Stomach (tissue), 9 donors: ENCODE data around the gene NAALADL2. TPM values are rescaled to one million over a fixed set of nuclear protein-coding genes. Genes with fewer than 3 reads are reported as not detected.

ENCODE experiments used
- DNase-seq, 2 donors: peaks; one replicate each; pipeline versions ENCODE4 v3.0.0 to v3.0.0-alpha.2; 2013 to 2019
- H3K27ac ChIP-seq, 5 donors: fragments of 200-600 bp in 4 of 5; sonication (generic) in 4 of 5; one replicate each; pipeline ENCODE4 v1.5.1; 2013 to 2019; ENCODE audit warnings: mild to moderate bottlenecking in 1 of 5, moderate library complexity in 1 of 5
- H3K27me3 ChIP-seq, 3 donors: fragments of 200-600 bp; sonication (generic); one replicate each; pipeline ENCODE4 v1.5.1; 2017 to 2019; ENCODE audit warnings: mixed run types in 1 of 3
- H3K36me3 ChIP-seq, 4 donors: fragments of 200-600 bp; sonication (generic); 1 replicate in 3 of 4; 2 replicates in 1 of 4; pipeline ENCODE4 v1.5.1; 2016 to 2019
- H3K4me1 ChIP-seq, 4 donors: fragments of 200-600 bp; sonication (generic); one replicate each; pipeline ENCODE4 v1.5.1; 2016 to 2019
- H3K4me3 ChIP-seq, 4 donors: fragments of 200-600 bp; sonication (generic) in 3 of 4; one replicate each; pipeline ENCODE4 v1.5.1; 2016 to 2019; ENCODE audit warnings: mild to moderate bottlenecking in 1 of 4
- H3K9me3 ChIP-seq, 4 donors: fragments of 200-600 bp; sonication (generic); one replicate each; pipeline ENCODE4 v1.5.1; 2016 to 2019
- CTCF ChIP-seq, 7 experiments: fragments of 450-650 bp in 4 of 7; fragments of 200-600 bp in 3 of 7; sonication (generic) in 3 of 7; IDR thresholded peaks; one replicate each; pipeline ENCODE4 v1.5.1; 2016 to 2019; ENCODE audit warnings: antibody characterized with exemption in 7 of 7, control low read depth in 2 of 7, mild to moderate bottlenecking in 1 of 7
- EP300 ChIP-seq: sonication (generic); formaldehyde crosslinking; IDR thresholded peaks from one replicate; pipeline ENCODE4 v1.6.1; 2017; ENCODE audit warnings: antibody characterized with exemption
- POLR2A ChIP-seq, 4 donors: fragments of 450-650 bp; IDR thresholded peaks; one replicate each; pipeline ENCODE4 v1.6.1; 2016; ENCODE audit warnings: antibody characterized with exemption in 4 of 4, control low read depth in 2 of 4, mild to moderate bottlenecking in 1 of 4, moderate library complexity in 1 of 4
- POLR2AphosphoS5 ChIP-seq, 3 donors: sonication (generic); formaldehyde crosslinking; IDR thresholded peaks; one replicate each; pipeline ENCODE4 v1.6.1; 2016; ENCODE audit warnings: antibody characterized with exemption in 3 of 3
- WGBS, 5 donors: extraction: QIAGEN DNeasy Blood & Tissue Kit in 3 of 5; methylation state at CpG; one replicate each; pipeline versions ENCODE4 v1.1.5 to v1.1.7; 2013 to 2018; 5-methylcytosine and 5-hydroxymethylcytosine counted together
- intact Hi-C: fragments of 100-400 bp; cut with DNase I; formaldehyde crosslinking; loops from one replicate; pipeline ENCODE4 v1.15.1; 2023; ENCODE audit warnings: low total_unique reads
- polyA plus RNA-seq, 3 donors: library from polyadenylated mRNA; stranded (reverse); fragments of 200-250 nt; gene quantifications; one replicate each; pipeline ENCODE4 v1.2.3, GENCODE V29; 2013
- total RNA-seq, 5 donors: library from RNA; depleted of rRNA; stranded (reverse); fragments of >200 nt; gene quantifications; one replicate each; pipeline versions ENCODE4 v1.1.0 to v1.2.3, GENCODE V29; 2014 to 2016
- donor health status: healthy with polysubstance abuse.
- donor health status: Bipolar disorder and iron deficiency.
- donor health status: healthy.

NAALADL2 gene
- total and polyA plus RNA-seq, 8 donors = 0.58 to 43.7 (median 5.4) TPM

- Histone ChIP-seq H3K4me1 (no peaks in the 10 kb centered on the region), H3K27ac (no peak overlapping the region), H3K9me3 (no peaks in the 10 kb centered on the region), H3K4me3 (no peak overlapping the region), H3K36me3 (no peaks in the 10 kb centered on the region), H3K27me3 (no peaks in the 10 kb centered on the region)
- DNase-seq = no peak
- 91 to 100% (median 95%) methylated on average over 1 of the region's 1 CpG for WGBS, 5 donors
- TF ChIP-seq POLR2AphosphoS5 (IDR thresholded peaks at IDR 0.05) (no peak), CTCF (IDR thresholded peaks at IDR 0.05) (no peak), EP300 (no peak), POLR2A (IDR thresholded peaks at IDR 0.05) (no peak)
- intact Hi-C loops = no loop called here
Observed at GRCh38 chr3:175391601-175392000, 532.5 kb downstream of the NAALADL2 start.

- intact Hi-C loops = no loop called here
- no peaks in the 10 kb centered on the region for H3K4me1 ChIP-seq
- 66 to 92% (median 75%) methylated on average over 4 of the region's 4 CpGs for whole genome bisulfite sequencing, 5 donors
Observed at GRCh38 chr3:175392653-175393052, 533.5 kb downstream of the NAALADL2 start.

GRCh38 chr3:175397372-175397771 lies 538.2 kb downstream of the NAALADL2 start:
- Histone ChIP-seq H3K27me3 (no peaks in the 10 kb centered on the region), H3K9me3 (no peaks in the 10 kb centered on the region), H3K27ac (no peak overlapping the region), H3K4me3 (no peak overlapping the region), H3K36me3 (no peaks in the 10 kb centered on the region), H3K4me1 (peaks cover 0 to 8% (median 0%) of the 10 kb centered on the region in 4 donors)
- WGBS, 5 donors = 79 to 92% (median 87%) methylated on average over 3 of the region's 3 CpGs
- no peak for DNase-seq
- TF ChIP-seq CTCF (IDR thresholded peaks at IDR 0.05) (no peak), POLR2AphosphoS5 (IDR thresholded peaks at IDR 0.05) (no peak), POLR2A (IDR thresholded peaks at IDR 0.05) (no peak), EP300 (no peak)
- intact Hi-C loops = no loop called here

More at GRCh38 chr3:175392653-175393052, 533.5 kb downstream of the NAALADL2 start:
- Histone ChIP-seq H3K36me3 (no peaks in the 10 kb centered on the region), H3K4me3 (no peak overlapping the region), H3K9me3 (no peaks in the 10 kb centered on the region), H3K27ac (no peak overlapping the region), H3K27me3 (no peaks in the 10 kb centered on the region)
- TF ChIP-seq POLR2A (IDR thresholded peaks at IDR 0.05) (no peak), POLR2AphosphoS5 (IDR thresholded peaks at IDR 0.05) (no peak), EP300 (no peak), CTCF (IDR thresholded peaks at IDR 0.05) (no peak)
- DNase-seq = no peak

- Histone ChIP-seq H3K36me3 (no peaks in the 10 kb centered on the region), H3K9me3 (no peaks in the 10 kb centered on the region), H3K4me3 (no peak overlapping the region), H3K4me1 (peaks cover 0 to 8% (median 0%) of the 10 kb centered on the region in 4 donors), H3K27me3 (no peaks in the 10 kb centered on the region), H3K27ac (no peak overlapping the region)
- DNase-seq = no peak
- WGBS, 5 donors = 65 to 83% (median 72%) methylated on average over 4 of the region's 4 CpGs
- intact Hi-C loops = no loop called here
- TF ChIP-seq CTCF (IDR thresholded peaks at IDR 0.05) (no peak), POLR2A (IDR thresholded peaks at IDR 0.05) (no peak), POLR2AphosphoS5 (IDR thresholded peaks at IDR 0.05) (no peak), EP300 (no peak)
Observed at GRCh38 chr3:175398676-175399075, 539.5 kb downstream of the NAALADL2 start.
